Gastrocnemius medialis (tissue), 4 donors: ENCODE measurements around the gene MFSD2A.

Experiments
- POLR2A ChIP-seq, 2 donors: fragments of 450-650 bp; IDR thresholded peaks; one replicate each; pipeline ENCODE4 v1.6.1; 2017; ENCODE audit warnings: antibody characterized with exemption in 2 of 2, mild to moderate bottlenecking in 2 of 2, moderate library complexity in 2 of 2
- TF ChIP-seq, protein P1 (sequence below), 5 experiments: fragments of 450-650 bp in 3 of 5; fragments of 200-600 bp in 2 of 5; sonication (generic) in 2 of 5; IDR thresholded peaks in 4 of 5; conservative IDR thresholded peaks in 1 of 5; 1 replicate in 4 of 5; 2 replicates in 1 of 5; pipeline ENCODE4 v1.5.1; 2016 to 2019; ENCODE audit warnings: antibody characterized with exemption in 5 of 5, mild to moderate bottlenecking in 3 of 5, moderate library complexity in 3 of 5

DNA sequence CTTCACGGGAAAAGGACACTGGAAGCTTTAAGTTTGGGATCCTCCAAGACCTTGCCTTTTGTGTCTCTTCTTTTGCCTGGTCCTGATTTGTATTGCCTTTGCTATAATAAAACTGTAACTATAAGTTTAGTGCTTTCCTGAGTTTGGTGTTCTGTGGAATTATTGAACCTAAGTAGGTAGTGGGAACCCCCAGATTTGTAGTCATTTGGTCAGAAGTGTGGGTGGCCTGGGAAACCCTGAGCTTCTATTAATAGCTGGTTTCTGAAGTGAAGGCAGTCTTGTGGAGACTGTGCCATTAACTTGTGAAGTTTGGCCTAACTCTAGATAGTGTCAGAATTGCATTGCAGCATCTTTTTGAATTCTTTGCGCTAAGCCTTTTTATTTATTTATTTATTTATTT lies 46.4 kb upstream of the MFSD2A start:
- TF ChIP-seq, protein P1, sequence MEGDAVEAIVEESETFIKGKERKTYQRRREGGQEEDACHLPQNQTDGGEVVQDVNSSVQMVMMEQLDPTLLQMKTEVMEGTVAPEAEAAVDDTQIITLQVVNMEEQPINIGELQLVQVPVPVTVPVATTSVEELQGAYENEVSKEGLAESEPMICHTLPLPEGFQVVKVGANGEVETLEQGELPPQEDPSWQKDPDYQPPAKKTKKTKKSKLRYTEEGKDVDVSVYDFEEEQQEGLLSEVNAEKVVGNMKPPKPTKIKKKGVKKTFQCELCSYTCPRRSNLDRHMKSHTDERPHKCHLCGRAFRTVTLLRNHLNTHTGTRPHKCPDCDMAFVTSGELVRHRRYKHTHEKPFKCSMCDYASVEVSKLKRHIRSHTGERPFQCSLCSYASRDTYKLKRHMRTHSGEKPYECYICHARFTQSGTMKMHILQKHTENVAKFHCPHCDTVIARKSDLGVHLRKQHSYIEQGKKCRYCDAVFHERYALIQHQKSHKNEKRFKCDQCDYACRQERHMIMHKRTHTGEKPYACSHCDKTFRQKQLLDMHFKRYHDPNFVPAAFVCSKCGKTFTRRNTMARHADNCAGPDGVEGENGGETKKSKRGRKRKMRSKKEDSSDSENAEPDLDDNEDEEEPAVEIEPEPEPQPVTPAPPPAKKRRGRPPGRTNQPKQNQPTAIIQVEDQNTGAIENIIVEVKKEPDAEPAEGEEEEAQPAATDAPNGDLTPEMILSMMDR (IDR thresholded peaks at IDR 0.05 in 4 of 5, conservative IDR thresholded peaks at IDR 0.05 in 1 of 5), result no peak
- no peak for TF ChIP-seq POLR2A (IDR thresholded peaks at IDR 0.05)
